COLO829 (cell line): ENCODE measurements around the gene SLC6A18.
"Not testable (repeated sequence)": the region's sequence is repeated elsewhere in the genome, so short reads cannot be mapped to it uniquely, and the experiment has no call there.

ENCODE experiments used
- DNase-seq: peaks from one replicate; pipeline ENCODE4 v3.0.0; 2012; ENCODE audit warnings: low spot score

Gene SLC6A18

GRCh38 chr5:1216918-1217295, 8.3 kb upstream of the SLC6A18 start:
- DNase-seq, result no peak

GRCh38 chr5:1217596-1218206, 7.5 kb upstream of the SLC6A18 start:
- DNase-seq, result no peak

GRCh38 chr5:1218351-1219080, 6.7 kb upstream of the SLC6A18 start:
- no peak for DNase-seq

- no peak for DNase-seq
Observed at GRCh38 chr5:1219098-1219767, 5.9 kb upstream of the SLC6A18 start.

GRCh38 chr5:1219768-1220100, 5.4 kb upstream of the SLC6A18 start:
- no peak for DNase-seq

- DNase-seq, result no peak
Observed at GRCh38 chr5:1220351-1220750, 4.8 kb upstream of the SLC6A18 start.

GRCh38 chr5:1220831-1221230, 4.3 kb upstream of the SLC6A18 start:
- no peak for DNase-seq

- DNase-seq, result no peak
Observed at GRCh38 chr5:1221721-1222120, 3.5 kb upstream of the SLC6A18 start.

- no peak for DNase-seq
Observed at GRCh38 chr5:1222147-1222546, 3.0 kb upstream of the SLC6A18 start.

GRCh38 chr5:1222621-1223277, 2.4 kb upstream of the SLC6A18 start:
- no peak for DNase-seq

GRCh38 chr5:1223278-1223670, 1.9 kb upstream of the SLC6A18 start:
- no peak for DNase-seq

GRCh38 chr5:1224631-1225030, 550 bp upstream of the SLC6A18 start:
- DNase-seq, result no peak

- no peak for DNase-seq
Observed at GRCh38 chr5:1226231-1226630, 1.1 kb downstream of the SLC6A18 start.

- DNase-seq, result no peak
Observed at GRCh38 chr5:1226839-1227581, 1.8 kb downstream of the SLC6A18 start.

- DNase-seq, result no peak
Observed at GRCh38 chr5:1227667-1228066, 2.5 kb downstream of the SLC6A18 start.

GRCh38 chr5:1228120-1228519, 2.9 kb downstream of the SLC6A18 start:
- no peak for DNase-seq

- not testable (repeated sequence) for DNase-seq
Observed at GRCh38 chr5:1229023-1229422, 3.8 kb downstream of the SLC6A18 start.

GRCh38 chr5:1229822-1230221, 4.6 kb downstream of the SLC6A18 start:
- no peak for DNase-seq

GRCh38 chr5:1230551-1230950, 5.4 kb downstream of the SLC6A18 start:
- DNase-seq, result no peak

GRCh38 chr5:1231354-1231905, 6.2 kb downstream of the SLC6A18 start:
- DNase-seq, result no peak

GRCh38 chr5:1232780-1233179, 7.6 kb downstream of the SLC6A18 start:
- no peak for DNase-seq

GRCh38 chr5:1235379-1235778, 10.2 kb downstream of the SLC6A18 start:
- no peak for DNase-seq
